Upper lobe of left lung (tissue), 4 donors: Measurements from ENCODE around the gene MSANTD1.

Experiments
- CTCF ChIP-seq, 6 experiments: fragments of 450-650 bp in 4 of 6; fragments of 200-600 bp in 2 of 6; sonication (generic) in 2 of 6; IDR thresholded peaks; one replicate each; pipeline ENCODE4 v1.5.1; 2016 to 2019; ENCODE audit warnings: antibody characterized with exemption in 6 of 6
- POLR2A ChIP-seq, 4 donors: fragments of 450-650 bp; IDR thresholded peaks; one replicate each; pipeline ENCODE4 v1.5.1; 2016 to 2017; ENCODE audit warnings: antibody characterized with exemption in 4 of 4, mild to moderate bottlenecking in 2 of 4

GRCh38 chr4:3217771-3218170, 31.2 kb upstream of the MSANTD1 start:
- TF ChIP-seq POLR2A (IDR thresholded peaks at IDR 0.05) (no peak), CTCF (IDR thresholded peaks at IDR 0.05) (no peak)
